HG02840 (cell line): ENCODE results near the gene GNB5.
"Not testable (repeated sequence)": the region's sequence is repeated elsewhere in the genome, so short reads cannot be mapped to it uniquely, and the experiment has no call there.

Source experiments
- ATAC-seq: cut with Tn5 transposase; IDR thresholded peaks from one replicate; pipeline ENCODE4 v1.9.1; 2021; ENCODE audit warnings: mild to moderate bottlenecking, moderate library complexity, moderate number of reproducible peaks; ENCODE audit not compliant: unreplicated experiment, low FRiP score

Gene GNB5

GRCh38 chr15:52172869-52173268 is 18.3 kb downstream of the GNB5 start:
- no peak for ATAC-seq

GRCh38 chr15:52171807-52172206 is 19.4 kb downstream of the GNB5 start:
- ATAC-seq, result no peak

GRCh38 chr15:52171386-52171785 is 19.8 kb downstream of the GNB5 start:
- no peak for ATAC-seq

- not testable (repeated sequence) for ATAC-seq
Measured at GRCh38 chr15:52170199-52170598, 21.0 kb downstream of the GNB5 start.

- not testable (repeated sequence) for ATAC-seq
Measured at GRCh38 chr15:52165494-52166131, 25.6 kb downstream of the GNB5 start.

GRCh38 chr15:52164631-52165265 is 26.4 kb downstream of the GNB5 start:
- ATAC-seq, result no peak

- ATAC-seq, result no peak
Measured at GRCh38 chr15:52163321-52164190, 27.6 kb downstream of the GNB5 start.

- ATAC-seq, result no peak
Measured at GRCh38 chr15:52162876-52163275, 28.3 kb downstream of the GNB5 start.

GRCh38 chr15:52162260-52162659 is 28.9 kb downstream of the GNB5 start:
- ATAC-seq, result no peak

- ATAC-seq, result no peak
Measured at GRCh38 chr15:52161406-52161966, 29.7 kb downstream of the GNB5 start.

- no peak for ATAC-seq
Measured at GRCh38 chr15:52159645-52160044, 31.5 kb downstream of the GNB5 start.

GRCh38 chr15:52158084-52158765 is 33.0 kb downstream of the GNB5 start:
- no peak for ATAC-seq

GRCh38 chr15:52155878-52156277 is 35.3 kb downstream of the GNB5 start:
- ATAC-seq, result no peak

GRCh38 chr15:52154896-52155865 is 36.0 kb downstream of the GNB5 start:
- ATAC-seq, result no peak

GRCh38 chr15:52153900-52154895 is 37.0 kb downstream of the GNB5 start:
- ATAC-seq, result no peak

- ATAC-seq, result no peak
Measured at GRCh38 chr15:52151353-52151752, 39.8 kb downstream of the GNB5 start.

GRCh38 chr15:52150871-52151270 is 40.3 kb downstream of the GNB5 start:
- ATAC-seq, result no peak
